Measurements from ENCODE around the gene NUDC. TPM values are rescaled to one million over a fixed set of nuclear protein-coding genes. Genes with fewer than 3 reads are reported as not detected.

The NUDC gene
- polyA plus RNA-seq, 1 of the 3 experiments (the other 2 are of a cell fraction), result 153 TPM

DNA sequence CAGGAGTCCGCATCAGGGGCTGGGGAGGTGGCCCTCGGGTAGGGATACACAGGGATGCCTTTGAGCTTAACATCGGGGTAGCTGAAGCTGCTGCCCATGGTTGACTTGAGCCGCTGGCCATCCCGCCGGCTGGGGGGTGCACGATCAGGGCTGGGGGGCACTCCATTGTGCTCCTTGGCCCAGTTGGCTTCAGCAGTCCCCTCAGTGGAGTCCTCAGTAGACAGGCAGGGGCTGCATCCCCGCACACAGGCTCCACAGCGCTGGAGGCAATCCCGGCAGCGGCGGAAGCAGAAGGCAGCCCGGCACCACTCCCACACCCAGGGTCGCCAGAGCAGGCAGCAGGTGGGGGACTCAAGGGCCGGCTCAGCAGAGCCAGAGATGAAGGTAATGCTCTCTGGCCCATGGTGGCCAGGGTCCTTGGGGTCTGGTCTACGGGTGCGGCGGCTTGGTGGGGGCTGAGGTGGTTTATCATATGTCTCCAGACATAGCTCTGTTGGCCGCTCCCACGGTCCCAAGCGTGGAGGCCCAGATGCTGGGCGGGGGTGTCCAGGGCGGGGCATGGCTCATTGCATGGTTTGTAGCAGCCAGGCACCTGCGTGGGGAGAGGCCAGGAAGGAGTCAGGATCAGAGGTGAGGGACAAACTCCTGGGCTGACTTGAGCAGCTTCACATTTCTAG is 30.4 kb downstream of the NUDC start:
- Histone ChIP-seq H3K4me2 (no peak overlapping the region), H3K4me3 (ENCODE audit: low read depth in 2 of 2, low read length in 1 of 2) (no peak overlapping the region), H3K4me1 (ENCODE audit: control insufficient read depth in 1 of 2, insufficient read depth in 2 of 2, low read depth in 1 of 2, low read length in 1 of 2) (peaks cover 0 to 3% of the 10 kb centered on the region in 2 experiments; a peak in 1 of 4 replicates), H3K36me3 (replicated peaks in 1 of 2; ENCODE audit: control insufficient read depth in 1 of 2, insufficient read depth in 2 of 2, low read length in 1 of 2) (no peaks in the 10 kb centered on the region), H3K27ac (ENCODE audit: low read depth in 2 of 2, low read length in 1 of 2) (no peak overlapping the region), H3F3A (replicated peaks; ENCODE audit: insufficient read depth) (peaks cover 8% of the 10 kb centered on the region), H3K27me3 (ENCODE audit: insufficient read depth) (0 out of 2 replicates have a peak, but pooled peaks cover under 1% of the 10 kb centered on the region), H2AFZ (ENCODE audit: low read depth) (no peak overlapping the region), H3K9me2 (no peaks in the 10 kb centered on the region), H4K20me1 (ENCODE audit: insufficient read depth) (no peaks in the 10 kb centered on the region), H3K79me2 (ENCODE audit: insufficient read depth) (no peaks in the 10 kb centered on the region), H3K9me3 (no peaks in the 10 kb centered on the region), H3K9ac (no peak overlapping the region)
- TF ChIP-seq MEF2A (IDR thresholded peaks at IDR 0.05; ENCODE audit: borderline replicate concordance, low read depth) (no peak), YY1 (IDR thresholded peaks at IDR 0.05; ENCODE audit: low read depth) (no peak), NRF1 (IDR thresholded peaks at IDR 0.05; ENCODE audit: low read depth, low read length) (no peak)
- TF ChIP-seq, protein P1, sequence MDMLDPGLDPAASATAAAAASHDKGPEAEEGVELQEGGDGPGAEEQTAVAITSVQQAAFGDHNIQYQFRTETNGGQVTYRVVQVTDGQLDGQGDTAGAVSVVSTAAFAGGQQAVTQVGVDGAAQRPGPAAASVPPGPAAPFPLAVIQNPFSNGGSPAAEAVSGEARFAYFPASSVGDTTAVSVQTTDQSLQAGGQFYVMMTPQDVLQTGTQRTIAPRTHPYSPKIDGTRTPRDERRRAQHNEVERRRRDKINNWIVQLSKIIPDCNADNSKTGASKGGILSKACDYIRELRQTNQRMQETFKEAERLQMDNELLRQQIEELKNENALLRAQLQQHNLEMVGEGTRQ (IDR thresholded peaks at IDR 0.05; ENCODE audit: borderline replicate concordance, low read depth, low read length), result no peak
- TF ChIP-seq, protein P2, sequence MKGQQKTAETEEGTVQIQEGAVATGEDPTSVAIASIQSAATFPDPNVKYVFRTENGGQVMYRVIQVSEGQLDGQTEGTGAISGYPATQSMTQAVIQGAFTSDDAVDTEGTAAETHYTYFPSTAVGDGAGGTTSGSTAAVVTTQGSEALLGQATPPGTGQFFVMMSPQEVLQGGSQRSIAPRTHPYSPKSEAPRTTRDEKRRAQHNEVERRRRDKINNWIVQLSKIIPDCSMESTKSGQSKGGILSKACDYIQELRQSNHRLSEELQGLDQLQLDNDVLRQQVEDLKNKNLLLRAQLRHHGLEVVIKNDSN (IDR thresholded peaks at IDR 0.05; ENCODE audit: borderline replicate concordance, low read depth), result no peak
- TF ChIP-seq, protein P3, sequence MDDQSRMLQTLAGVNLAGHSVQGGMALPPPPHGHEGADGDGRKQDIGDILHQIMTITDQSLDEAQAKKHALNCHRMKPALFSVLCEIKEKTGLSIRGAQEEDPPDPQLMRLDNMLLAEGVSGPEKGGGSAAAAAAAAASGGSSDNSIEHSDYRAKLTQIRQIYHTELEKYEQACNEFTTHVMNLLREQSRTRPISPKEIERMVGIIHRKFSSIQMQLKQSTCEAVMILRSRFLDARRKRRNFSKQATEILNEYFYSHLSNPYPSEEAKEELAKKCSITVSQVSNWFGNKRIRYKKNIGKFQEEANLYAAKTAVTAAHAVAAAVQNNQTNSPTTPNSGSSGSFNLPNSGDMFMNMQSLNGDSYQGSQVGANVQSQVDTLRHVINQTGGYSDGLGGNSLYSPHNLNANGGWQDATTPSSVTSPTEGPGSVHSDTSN (IDR thresholded peaks at IDR 0.05), result no peak
- CTCF ChIA-PET, result no interaction called here
- POLR2A ChIA-PET, result no interaction called here
- 70% methylated on average over 11 of the region's 24 CpGs for WGBS (ENCODE audit: low lambda C conversion rate)
- DNase-seq, result no peak

DNA sequence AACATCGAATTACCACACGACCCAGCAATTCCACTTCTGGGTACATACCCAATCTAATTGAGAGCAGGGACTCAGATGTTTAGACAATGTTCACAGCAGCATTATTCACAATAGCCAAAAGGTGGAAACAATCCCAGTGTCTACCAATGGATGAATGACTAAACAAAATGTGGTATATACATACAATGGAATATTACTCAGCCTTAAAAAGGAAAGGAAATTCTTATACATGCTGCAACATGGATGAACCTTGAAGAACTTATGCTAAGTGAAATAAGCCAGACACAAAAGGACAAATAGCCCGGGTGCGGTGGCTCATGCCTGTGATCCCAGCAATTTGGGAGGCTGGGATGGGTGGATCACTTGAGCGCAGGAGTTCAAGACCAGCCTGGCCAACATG is 31.8 kb downstream of the NUDC start:
- no peak overlapping the region for H3K4me3 ChIP-seq (ENCODE audit: low read depth in 2 of 2, low read length in 1 of 2)
- no peaks in the 10 kb centered on the region for H3K36me3 ChIP-seq (replicated peaks in 1 of 2; ENCODE audit: control insufficient read depth in 1 of 2, insufficient read depth in 2 of 2, low read length in 1 of 2)
- WGBS (ENCODE audit: low lambda C conversion rate), result 87% methylated on average over 5 of the region's 5 CpGs
- no peak for DNase-seq
- no peak overlapping the region for H2AFZ ChIP-seq (ENCODE audit: low read depth)
- H3K9me2 ChIP-seq, result no peaks in the 10 kb centered on the region
- H3K4me1 ChIP-seq (ENCODE audit: control insufficient read depth in 1 of 2, insufficient read depth in 2 of 2, low read depth in 1 of 2, low read length in 1 of 2), result peaks cover 0 to 3% of the 10 kb centered on the region in 2 experiments; a peak in 1 of 4 replicates
- H4K20me1 ChIP-seq (ENCODE audit: insufficient read depth), result no peaks in the 10 kb centered on the region
- CTCF ChIA-PET, result interaction anchor here (0.7 kb wide), 1 partner anchor 331 kb away, joined by 3 read pairs; no protein-coding TSS in a partner anchor
- no peak overlapping the region for H3K4me2 ChIP-seq
- POLR2A ChIA-PET, result no interaction called here
- no peaks in the 10 kb centered on the region for H3K9me3 ChIP-seq
- no peak overlapping the region for H3K27ac ChIP-seq (ENCODE audit: low read depth in 2 of 2, low read length in 1 of 2)
- TF ChIP-seq YY1 (IDR thresholded peaks at IDR 0.05; ENCODE audit: low read depth), result no peak
- TF ChIP-seq RXRA (IDR thresholded peaks at IDR 0.05; ENCODE audit: borderline replicate concordance, low read depth), result no peak
- TF ChIP-seq RCOR1 (IDR thresholded peaks at IDR 0.05; ENCODE audit: low read length), result no peak
- no peak for TF ChIP-seq GATA2 (CRISPR knock-in tag; IDR thresholded peaks at IDR 0.05)
- no peak for TF ChIP-seq GABPA (IDR thresholded peaks at IDR 0.05; ENCODE audit: low read depth)
- TF ChIP-seq CHD2 (IDR thresholded peaks at IDR 0.05; ENCODE audit: low read length, partially characterized antibody), result no peak
- TF ChIP-seq ELF1 (IDR thresholded peaks at IDR 0.05), result no peak
- no peak for TF ChIP-seq FOXM1 (IDR thresholded peaks at IDR 0.05; ENCODE audit: low read depth)
- TF ChIP-seq JUND (IDR thresholded peaks at IDR 0.05), result no peak
- H3F3A ChIP-seq (replicated peaks; ENCODE audit: insufficient read depth), result peaks cover 3% of the 10 kb centered on the region
- H3K27me3 ChIP-seq (ENCODE audit: insufficient read depth), result peaks cover 8% of the 10 kb centered on the region; the same call in 1 of the 2 replicates
- H3K9ac ChIP-seq, result no peak overlapping the region
- H3K79me2 ChIP-seq (ENCODE audit: insufficient read depth), result no peaks in the 10 kb centered on the region

All from SK-N-SH (cell line).